Kidney capillary endothelial cell (primary cell): ENCODE data around the gene NKD1.

ENCODE experiments used
- DNase-seq: peaks from one replicate; pipeline ENCODE4 v3.0.0-alpha.2; 2018; ENCODE audit warnings: low spot score

Gene NKD1

DNA sequence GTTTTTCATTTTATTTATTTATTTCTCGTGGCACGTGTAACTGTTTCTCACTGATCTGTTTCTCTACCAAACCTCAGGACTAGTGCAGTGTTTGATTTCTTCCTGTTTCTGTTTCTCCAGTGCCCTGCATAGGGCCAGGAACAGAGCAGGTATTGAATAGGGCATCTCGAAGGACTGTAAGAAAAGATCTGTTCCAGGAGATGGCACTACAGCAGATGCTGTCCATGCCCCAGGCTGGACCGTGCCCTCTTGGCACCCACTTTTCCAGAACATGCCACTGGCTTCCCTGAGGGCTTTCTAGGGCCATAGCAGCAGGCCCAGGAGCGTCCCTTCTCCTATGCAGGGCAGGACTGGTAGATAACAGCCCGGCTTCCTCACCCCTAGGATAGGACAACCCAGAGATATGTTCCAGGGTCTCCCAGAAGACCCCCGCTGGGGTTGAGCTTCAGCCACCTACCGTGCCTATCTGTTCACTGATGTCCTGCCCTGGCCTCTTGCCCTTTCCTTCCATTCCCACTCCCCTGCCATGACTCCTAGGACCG, 128.6 kb downstream of the NKD1 start:
- DNase-seq = no peak

DNA sequence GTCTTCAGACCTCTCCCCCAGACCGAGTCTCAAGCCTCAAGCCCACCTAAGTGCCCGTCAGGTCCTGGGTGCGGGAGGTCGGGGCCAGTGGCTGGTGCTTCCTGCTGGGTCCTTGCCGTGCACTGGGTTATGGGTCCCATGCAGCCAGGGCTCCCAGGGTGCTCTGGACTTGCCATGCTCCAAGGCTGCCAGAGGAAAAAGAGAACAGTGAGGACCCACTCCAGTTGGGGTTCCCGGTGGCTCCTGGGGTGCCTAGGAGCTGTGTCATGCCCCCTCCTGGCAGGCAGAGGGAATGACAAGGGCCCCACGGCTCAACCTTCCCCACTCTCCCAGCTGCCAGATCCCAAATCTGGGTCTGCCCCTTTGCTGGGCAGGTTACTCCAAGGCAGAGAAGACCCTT, 129.2 kb downstream of the NKD1 start:
- DNase-seq = no peak

DNA sequence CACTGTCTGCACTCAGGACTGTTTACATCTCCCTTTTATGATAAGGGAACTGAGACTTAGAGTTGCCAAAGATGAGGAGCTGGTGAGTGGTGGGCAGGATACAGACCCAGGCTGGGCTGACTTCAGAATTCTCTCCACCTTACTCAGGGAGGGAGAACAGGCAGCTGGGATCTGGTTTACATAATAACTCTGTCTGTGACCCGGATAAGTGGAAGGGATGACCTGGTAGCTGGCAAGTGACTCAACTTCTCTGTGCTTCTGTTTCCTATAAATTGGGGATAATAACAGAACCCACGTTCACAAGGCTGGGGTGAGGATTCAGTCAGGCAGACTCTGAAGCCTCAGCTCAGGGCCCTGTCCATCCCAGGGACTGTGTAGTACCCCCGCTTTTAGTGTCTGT, 130.3 kb downstream of the NKD1 start:
- no peak for DNase-seq

DNA sequence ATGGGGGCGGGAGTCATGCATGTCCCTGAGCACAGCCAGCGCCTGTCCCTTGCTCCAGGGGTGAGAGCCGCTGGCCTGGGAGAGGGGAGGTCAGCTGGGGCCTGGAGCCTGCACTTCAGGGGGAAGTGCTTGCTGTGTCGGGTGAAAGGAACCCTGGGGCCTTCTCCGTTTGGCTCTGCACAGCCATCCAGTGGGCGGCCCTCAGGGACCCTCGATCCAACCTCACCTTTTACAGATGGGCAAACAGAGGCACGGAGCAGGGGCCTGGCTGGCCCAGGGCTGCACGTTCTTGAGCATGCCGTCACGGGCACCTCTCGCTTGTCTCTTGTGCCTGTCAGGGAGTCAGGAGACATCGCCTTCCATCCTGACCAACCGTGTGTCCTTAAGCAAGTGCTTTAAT, 131.1 kb downstream of the NKD1 start:
- no peak for DNase-seq

DNA sequence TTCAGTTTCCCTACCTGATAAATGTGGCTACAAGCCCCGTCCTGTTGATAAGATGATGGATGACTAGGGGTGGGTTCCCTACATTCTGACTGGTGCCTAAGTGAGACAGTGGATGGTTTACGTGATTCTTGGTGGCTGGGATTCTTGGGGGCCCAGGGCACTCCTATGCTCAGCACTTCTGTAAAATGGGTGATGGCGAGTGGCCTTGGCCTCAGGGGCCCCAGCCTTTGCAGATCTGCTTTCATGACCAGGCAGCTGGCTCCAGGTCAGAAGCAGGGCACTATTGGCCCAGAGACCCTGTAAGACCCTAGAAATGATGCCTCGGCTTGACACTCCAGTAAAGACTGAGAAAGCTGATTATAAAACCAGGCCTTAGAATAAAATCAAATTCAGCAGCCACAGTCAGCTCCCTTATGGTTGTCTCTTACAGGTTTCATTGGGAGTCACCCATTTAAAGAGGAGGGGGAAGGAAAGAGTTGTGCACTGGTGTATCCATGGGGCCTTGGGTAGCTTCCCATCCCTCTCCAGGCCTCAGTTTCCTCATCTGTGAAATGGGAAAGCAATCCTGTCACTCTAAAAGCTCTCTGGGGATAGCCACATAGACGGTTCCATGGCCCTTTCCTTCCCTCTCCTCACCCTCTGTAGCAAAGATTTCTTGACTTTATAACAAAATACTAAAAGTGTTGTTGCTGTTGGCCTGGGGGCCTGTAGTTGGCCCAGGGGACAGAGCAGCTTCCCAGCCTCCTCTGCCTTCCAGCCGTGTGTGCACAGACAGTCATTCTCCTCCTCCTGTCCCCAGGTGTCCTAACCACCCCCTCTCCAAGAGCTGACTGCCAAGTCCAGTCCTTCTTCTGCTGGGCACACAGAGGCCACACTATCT, 131.7 kb downstream of the NKD1 start:
- DNase-seq = no peak

DNA sequence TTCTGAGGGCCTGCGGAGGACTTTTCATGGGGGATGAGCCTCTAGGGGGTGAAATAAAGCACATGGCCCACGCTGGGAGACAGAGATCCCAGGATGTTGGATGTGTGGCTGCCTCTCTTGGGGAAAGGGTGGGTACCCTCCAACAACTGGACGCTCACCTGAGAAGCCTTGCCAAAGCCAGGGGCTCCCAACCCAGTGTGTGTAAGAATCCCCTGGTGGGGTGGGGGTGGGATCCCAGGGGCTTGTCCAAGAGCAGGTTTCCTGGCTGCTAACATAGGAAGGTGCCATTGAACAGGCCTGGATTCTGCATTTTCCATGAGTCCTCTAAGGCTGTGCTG, 132.3 kb downstream of the NKD1 start:
- DNase-seq = no peak

DNA sequence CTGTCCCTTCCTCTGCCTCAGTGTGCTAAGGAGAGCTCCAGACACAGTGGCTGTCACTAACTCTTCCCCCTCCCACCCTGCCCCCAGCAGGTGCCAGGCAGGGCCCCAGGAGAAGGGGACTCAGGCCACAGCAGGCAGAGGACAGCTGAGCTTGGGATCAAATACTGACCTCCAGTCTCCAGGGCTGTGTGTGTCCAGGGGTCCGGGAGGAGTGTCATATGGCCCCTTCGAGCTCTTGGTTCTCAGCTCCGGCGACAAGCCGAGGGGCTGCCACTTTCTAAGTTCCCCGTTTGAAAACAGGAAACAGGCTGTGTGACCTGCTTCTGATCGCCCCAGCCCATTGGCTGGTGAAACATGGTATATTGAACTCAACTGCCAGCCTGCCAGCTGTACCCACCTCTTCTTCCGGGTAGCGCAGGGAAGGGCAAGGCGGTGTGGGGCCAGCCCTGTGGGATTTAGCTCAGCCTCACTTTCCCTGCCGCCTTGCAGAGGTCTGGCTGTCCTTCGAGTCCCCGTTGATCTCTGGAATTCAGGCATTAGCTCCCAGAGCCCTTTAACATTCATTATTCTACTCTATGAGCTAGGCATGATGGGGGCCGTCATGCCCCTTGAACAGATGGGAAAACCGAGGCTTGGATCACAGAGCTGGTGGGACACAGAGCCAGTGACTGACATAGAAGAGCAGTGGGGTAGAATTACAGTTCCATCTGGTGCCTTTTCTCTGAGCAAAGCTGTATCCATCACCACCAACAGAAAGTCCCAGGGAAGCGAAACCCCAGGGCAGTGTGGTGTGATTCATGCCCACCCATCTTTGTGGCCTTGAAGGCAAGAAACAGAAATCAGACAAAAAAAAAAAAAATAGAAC, 133.1 kb downstream of the NKD1 start, which contains the start of gene SNX20:
SNX20 (minus strand) TSS at position 292 of the 865 bp plus-strand sequence. CDS start 3,786 bp downstream, outside the sequence.
- DNase-seq = no peak

DNA sequence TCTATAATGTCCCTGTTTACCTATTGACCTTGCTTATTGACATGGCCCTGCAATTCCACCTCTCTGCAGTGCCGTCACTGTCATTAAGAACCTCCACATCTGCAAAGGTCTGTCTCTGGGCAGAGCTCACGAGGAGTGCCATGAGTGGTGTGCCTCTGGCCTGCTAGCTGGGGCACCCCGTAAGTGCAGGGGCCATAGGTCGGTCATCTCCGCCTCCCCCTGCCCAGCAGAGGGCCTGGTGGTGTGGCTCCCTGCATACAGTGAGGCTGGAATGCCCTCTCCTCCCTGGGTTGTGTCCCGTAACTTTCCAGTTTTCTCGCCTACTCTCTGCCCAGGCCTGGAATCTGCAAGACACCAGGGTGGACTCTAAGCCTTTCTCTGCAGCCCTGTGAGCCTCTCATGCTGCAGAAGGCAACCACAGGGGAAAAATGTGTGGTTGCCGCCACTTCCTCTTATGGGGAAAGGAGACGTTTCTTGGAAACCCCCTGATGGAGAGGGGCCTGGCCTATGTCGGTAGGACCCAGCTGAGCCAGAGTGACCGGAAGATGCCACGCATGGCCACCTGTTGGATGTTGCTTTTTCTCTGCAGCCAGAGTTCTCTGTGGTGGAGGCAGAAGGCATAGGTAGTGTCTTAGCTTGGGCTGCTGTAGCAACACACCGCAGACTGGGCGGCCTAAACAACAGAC, 135.6 kb downstream of the NKD1 start:
- DNase-seq = no peak

DNA sequence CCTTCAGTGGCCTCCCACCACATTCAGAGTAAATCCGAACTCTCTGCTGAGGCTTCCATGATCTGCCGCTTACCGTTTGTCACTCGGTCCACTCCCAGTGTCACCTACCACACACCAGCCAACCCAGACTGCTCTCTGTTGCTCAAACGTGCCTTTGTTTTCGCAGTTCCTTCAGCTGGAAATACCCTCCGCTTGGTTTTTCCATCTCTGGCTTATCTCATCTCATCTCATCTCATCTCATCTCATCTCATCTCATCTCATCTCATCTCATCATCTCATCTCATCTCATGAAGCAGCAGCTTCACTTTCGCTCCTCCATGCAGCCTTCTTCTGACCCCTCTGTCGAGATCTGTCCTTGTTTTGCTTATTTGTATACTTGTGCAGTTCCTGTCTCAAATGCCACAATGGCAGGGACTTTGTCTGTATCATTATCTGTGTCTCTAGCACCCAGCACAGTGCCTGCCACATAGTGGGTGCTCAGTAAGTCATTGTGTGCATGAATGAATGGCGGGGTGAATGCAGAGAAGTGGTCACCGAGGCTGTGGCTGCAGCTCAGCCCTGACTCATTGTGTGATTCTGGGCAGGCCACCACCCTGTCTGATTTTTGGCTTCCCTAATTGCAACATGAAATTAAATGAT, 136.7 kb downstream of the NKD1 start:
- DNase-seq = no peak

DNA sequence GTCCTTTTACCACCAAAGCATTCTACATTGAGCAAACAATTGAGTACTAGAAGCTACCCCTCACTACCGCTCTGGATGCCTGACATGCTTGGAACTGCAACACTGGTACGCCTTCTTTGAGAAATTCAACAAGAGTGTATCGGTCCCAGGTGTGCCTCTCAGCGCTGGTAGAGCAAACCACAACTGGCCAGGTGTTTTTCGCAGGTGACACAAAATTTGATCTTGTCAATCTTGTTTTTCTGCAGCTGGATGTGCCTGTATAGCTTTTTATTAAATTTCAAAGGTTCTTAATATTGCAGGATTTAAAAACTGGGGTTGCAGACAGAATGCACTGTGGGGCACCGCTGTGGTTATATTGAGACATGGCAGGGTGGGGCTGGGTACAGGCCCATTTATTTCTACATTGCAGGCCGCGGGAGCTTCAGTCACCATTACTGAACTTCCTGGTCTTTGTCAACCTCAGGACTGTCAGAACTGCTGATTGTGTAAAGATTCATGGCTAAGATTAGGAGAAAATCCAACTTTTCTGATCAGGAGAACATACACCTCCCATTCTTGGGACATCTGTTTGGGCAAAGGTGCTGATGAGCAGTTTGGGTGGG, 137.4 kb downstream of the NKD1 start:
- no peak for DNase-seq

DNA sequence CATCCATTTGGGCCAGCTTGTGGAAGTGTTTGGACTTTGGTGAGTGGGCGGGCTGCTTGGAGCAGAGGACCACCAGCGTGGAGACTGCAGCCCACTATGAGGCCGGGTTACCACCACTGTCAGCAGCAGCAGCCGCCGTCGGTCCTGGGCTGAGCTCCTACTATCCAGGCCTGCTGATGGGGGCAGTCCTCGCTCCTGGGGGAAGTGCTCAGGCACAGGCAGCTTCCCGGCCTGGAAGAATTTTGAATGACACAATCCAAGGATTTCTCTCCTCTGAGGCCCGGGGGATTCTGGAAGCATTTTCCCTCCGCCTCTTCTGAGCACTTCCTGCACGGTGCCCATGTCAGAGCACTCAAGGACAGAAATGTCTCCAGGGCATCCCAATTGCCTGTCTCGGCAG, 139.9 kb downstream of the NKD1 start:
- no peak for DNase-seq

DNA sequence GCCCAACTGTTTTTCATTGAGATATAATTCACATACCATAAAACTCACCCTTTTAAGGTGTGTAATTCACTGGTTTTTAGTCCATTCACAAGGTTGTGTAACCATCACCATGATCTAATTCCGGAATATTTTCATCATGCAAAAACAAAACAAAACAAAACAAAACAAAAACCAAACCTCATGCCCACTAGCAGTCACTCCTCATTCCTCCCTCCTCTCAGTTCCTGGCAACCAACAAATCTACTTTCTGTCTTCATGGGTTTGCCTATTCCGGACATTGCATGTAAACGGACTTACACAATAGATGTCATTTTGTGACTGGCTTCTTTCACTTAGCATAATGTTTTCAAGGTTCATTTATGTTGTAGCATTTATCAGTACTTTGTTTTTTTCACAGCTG, 140.7 kb downstream of the NKD1 start:
- no peak for DNase-seq

DNA sequence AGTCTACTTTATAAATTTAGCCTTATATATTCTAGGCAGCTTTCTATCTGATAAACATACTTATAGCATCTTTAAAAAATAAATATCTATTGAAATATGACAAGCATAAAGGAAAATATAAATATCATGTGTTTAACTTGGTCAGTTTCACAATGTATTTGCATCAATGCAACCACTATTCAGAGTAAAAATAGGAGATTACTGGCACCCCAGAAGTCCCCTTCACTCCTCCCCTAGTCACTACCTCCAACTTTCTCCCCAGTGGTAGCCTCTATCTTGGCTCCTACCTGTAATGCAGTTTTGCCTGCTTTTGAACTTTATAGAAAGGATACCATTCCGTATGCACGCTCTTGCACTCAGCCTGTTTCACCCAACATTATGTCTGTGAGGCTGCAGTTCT, 142.0 kb downstream of the NKD1 start:
- no peak for DNase-seq

DNA sequence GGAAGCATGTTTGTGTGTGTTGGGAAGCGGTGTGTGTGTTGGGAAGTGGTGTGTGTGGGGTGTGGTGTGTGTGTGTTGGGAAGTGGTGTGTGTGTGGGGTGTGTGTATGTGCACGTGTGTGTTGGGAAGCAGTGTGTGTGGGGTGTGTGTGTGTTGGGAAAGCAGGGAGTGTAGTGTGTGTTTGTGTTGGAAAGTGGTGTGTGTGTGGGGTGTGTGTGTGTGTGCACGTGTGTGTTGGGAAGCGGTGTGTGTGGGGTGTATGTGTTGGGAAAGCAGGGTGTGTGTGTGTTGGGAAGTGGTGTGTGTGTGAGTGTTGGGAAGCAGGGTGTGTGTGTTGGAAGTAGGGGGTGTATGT, 144.4 kb downstream of the NKD1 start:
- no peak for DNase-seq

DNA sequence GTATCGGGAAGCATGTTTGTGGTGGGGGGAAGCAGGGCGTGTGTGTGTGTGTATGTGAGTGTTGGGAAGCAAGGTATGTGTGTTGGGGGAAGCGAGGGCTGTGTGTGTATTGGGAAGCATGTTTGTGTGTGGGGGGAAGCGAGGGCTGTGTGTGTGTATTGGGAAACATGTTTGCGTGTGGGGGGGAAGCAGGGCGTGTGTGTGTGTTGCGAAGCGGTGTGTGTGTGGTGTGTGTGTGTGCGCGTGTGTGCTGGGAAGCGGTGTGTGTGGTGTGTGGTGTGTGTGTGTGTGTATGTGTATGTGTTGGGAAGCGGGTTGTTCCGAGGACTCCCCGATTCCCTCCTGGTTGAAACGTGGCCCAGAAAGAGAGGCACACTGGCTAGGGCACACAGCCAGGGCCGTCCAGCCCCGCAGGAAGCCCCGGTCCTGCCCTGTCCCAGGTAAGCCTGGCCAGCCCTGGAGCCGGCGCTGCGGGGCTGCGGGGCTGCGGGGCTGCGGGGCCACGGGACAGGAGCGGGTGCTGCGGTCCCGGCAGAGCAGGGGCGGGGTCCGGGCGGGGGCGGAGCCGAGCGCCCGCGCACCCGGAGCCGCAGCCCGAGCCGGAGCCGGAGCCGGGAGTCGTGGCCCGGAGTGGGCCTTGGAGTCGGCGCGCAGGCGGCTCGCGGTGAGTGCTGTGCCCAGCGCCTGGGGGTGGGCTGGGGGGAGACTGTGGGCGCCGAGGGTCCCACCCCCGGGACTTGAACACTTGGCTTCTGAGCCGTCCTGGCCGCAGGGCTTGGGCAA, 145.0 kb downstream of the NKD1 start, which contains the start of gene NOD2:
NOD2 (plus strand) TSS at position 608 of the 783 bp plus-strand sequence. CDS start 5,890 bp downstream, outside the sequence.
- no peak for DNase-seq

DNA sequence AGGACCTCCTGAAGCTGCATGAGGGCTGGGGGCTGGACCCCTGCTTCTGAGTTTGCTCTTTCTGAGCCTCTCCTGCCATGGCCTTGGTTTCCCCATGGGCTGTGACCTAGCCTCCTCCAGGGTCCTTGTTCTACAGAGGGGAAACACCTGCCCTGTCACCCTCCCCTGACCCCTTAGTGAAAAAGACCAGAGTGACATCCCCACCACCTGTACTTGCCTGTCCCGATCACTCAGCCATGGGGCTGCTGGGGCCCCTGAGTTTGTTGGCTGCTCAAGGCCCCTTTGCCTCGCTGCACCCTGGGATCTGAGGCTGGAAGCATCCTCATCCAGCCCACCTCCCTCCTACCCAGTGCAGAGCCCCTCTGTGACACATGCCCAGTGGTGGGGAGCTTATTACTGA, 146.0 kb downstream of the NKD1 start:
- no peak for DNase-seq

DNA sequence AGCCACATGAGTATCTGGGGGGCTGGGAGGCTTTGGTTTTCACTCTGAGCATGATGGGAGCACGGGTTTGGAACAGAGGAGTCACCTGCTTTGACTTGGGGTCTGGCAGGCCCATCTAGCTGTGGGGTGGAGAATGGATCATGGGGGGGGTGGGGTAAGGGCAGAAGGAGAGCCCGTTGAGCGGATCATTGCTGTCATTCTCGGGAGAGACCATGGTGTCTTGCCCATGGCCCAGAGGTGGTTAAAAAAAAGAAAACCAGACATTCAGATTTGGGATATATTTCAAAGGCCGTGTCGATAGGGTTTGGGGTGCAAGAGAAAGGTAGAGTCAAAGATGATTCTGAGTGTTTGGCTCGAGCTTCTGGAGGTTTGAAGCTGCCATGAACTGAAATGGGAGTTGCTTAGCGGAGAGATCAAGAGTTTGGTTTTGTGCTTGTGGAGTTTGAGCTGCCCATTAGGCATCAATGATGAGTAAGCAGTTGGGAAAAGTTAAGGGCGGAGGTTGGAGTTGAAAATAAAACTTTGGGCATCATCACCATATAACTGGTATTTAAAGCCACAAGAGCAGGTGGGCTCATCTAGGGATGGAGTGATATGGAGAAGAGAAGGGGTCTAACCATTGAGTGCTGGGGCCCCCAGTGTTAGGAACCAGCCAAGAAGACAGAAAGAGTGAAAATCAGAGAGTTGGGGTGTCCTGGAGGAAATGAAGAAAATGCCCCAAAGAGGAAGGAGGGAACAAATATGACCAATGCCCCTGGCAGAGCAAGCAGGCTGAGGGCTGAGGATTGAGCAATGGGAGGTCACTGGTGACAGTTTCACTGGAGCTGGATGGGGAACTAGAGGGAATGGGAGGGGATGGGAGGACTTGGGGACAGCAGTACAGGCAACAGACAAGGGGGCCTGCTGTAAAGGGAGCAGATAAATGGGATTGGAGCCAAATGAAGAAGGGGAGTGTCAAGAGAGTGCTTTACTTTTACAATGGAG, 147.1 kb downstream of the NKD1 start:
- DNase-seq = no peak

DNA sequence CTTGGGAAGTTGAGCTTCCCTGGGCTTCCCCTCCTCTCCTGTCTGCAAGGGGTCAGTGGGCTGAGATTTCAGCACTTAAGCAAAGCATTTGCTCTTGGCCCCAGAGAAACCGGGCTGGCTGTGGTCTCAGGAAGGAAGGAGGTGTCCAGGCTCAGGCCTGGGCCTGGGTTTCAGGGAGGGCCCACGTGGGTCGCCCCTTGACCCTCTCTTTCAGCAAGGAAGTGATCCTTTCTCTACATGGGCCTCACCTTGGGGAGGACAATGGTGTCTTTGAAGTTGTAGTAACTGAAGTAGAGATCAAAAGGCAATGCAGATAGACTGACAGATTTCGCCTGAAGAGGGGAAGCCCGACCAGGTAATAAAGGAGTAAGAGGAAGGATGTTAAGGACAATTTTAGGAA, 147.9 kb downstream of the NKD1 start:
- DNase-seq = no peak
